ENCODE results near the gene RAB11FIP3. TPM values are rescaled to one million over a fixed set of nuclear protein-coding genes. Genes with fewer than 3 reads are reported as not detected.

RAB11FIP3 gene
- total RNA-seq, 2 donors from 2014 or later, result 62.7 to 68.9 TPM

GRCh38 chr16:407253-407652, 18.2 kb upstream of the RAB11FIP3 start:
- Histone ChIP-seq H3K9ac (ENCODE audit: extremely low read depth, low read length, poor library complexity, severe bottlenecking) (no peak overlapping the region), H3K9me3 (ENCODE audit: control insufficient read depth, low read length) (no peaks in the 10 kb centered on the region), H3K4me3 (ENCODE audit: low read length) (no peak overlapping the region), H3K4me1 (ENCODE audit: control insufficient read depth, insufficient read depth, low read length) (no peaks in the 10 kb centered on the region), H3K27ac (ENCODE audit: low read depth, low read length) (no peak overlapping the region), H3K27me3 (ENCODE audit: control insufficient read depth, insufficient read depth, low read length, poor library complexity, severe bottlenecking) (no peaks in the 10 kb centered on the region), H3K36me3 (ENCODE audit: control insufficient read depth, insufficient read depth, low read length) (no peaks in the 10 kb centered on the region)
- Mint-ChIP-seq H3K9me3 (no peaks in the 10 kb centered on the region), H3K27me3 (ENCODE audit: insufficient read depth) (no peaks in the 10 kb centered on the region), H3K36me3 (ENCODE audit: low read depth) (peaks cover 10% of the 10 kb centered on the region), H3K4me3 (no peak overlapping the region), H3K27ac (no peak overlapping the region), H3K4me1 (no peaks in the 10 kb centered on the region)
- DNase-seq, result peak; percentile 58
- 93 to 94% methylated on average over 6 to 16 of the region's 16 CpGs for WGBS, 2 experiments (ENCODE audit: insufficient coverage in 1 of 2, insufficient read length in 1 of 2)
- TF ChIP-seq CTCF (conservative IDR thresholded peaks at IDR 0.05), result no peak

GRCh38 chr16:410516-411178, 14.8 kb upstream of the RAB11FIP3 start:
- WGBS, 2 experiments (ENCODE audit: insufficient coverage in 1 of 2, insufficient read length in 1 of 2), result 94 to 98% methylated on average over 12 to 36 of the region's 36 CpGs
- Mint-ChIP-seq H3K36me3 (ENCODE audit: low read depth) (peaks cover 10% of the 10 kb centered on the region), H3K27ac (no peak overlapping the region), H3K4me1 (no peaks in the 10 kb centered on the region), H3K9me3 (no peaks in the 10 kb centered on the region), H3K27me3 (ENCODE audit: insufficient read depth) (no peaks in the 10 kb centered on the region), H3K4me3 (no peak overlapping the region)
- Histone ChIP-seq H3K9me3 (ENCODE audit: control insufficient read depth, low read length) (no peaks in the 10 kb centered on the region), H3K4me1 (ENCODE audit: control insufficient read depth, insufficient read depth, low read length) (no peaks in the 10 kb centered on the region), H3K36me3 (ENCODE audit: control insufficient read depth, insufficient read depth, low read length) (no peaks in the 10 kb centered on the region), H3K27ac (ENCODE audit: low read depth, low read length) (no peak overlapping the region), H3K27me3 (ENCODE audit: control insufficient read depth, insufficient read depth, low read length, poor library complexity, severe bottlenecking) (no peaks in the 10 kb centered on the region), H3K9ac (ENCODE audit: extremely low read depth, low read length, poor library complexity, severe bottlenecking) (no peak overlapping the region), H3K4me3 (ENCODE audit: low read length) (no peak overlapping the region)
- TF ChIP-seq CTCF (conservative IDR thresholded peaks at IDR 0.05), result no peak
- no peak for DNase-seq

DNA sequence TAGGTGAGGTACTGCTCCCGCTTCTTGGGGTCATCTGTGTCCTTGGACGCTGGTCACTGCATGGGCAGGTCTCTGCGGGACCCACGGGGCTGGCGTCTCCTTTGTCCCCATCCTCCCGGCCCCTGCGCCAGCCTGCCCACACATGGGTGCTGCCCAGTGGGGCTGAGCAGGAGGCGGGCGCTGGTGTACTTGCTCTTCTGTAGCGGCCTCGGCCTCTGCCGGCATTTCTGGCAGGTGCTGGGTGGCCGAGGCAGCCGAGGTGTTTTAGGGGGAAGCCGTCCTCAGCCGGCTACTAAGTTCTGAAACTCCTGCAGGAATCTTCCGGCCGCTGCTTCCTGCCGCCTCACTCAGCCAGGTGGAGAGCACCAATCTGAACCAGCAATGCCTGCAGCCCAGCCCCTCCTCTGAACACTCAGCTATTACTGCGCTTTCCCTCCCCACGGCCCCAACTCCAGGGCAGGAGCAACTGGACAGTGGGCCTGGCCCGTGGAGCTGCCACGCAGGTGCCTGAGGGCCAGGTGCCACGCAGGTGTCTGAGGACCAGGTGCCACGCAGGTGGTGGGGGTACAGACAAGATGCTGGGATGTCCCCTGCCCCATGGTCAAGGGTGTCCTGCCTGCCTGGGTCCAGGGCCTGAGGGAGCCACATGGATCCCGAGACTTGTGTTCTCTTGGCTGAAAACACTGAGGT, 13.7 kb upstream of the RAB11FIP3 start:
- 96 to 97% methylated on average over 21 to 26 of the region's 26 CpGs for WGBS, 2 experiments (ENCODE audit: insufficient coverage in 1 of 2, insufficient read length in 1 of 2)
- Mint-ChIP-seq H3K4me1 (no peaks in the 10 kb centered on the region), H3K27ac (no peak overlapping the region), H3K36me3 (ENCODE audit: low read depth) (peaks cover 10% of the 10 kb centered on the region), H3K27me3 (ENCODE audit: insufficient read depth) (no peaks in the 10 kb centered on the region), H3K4me3 (no peak overlapping the region), H3K9me3 (no peaks in the 10 kb centered on the region)
- Histone ChIP-seq H3K4me1 (ENCODE audit: control insufficient read depth, insufficient read depth, low read length) (no peaks in the 10 kb centered on the region), H3K4me3 (ENCODE audit: low read length) (no peak overlapping the region), H3K27ac (ENCODE audit: low read depth, low read length) (no peak overlapping the region), H3K36me3 (ENCODE audit: control insufficient read depth, insufficient read depth, low read length) (no peaks in the 10 kb centered on the region), H3K9ac (ENCODE audit: extremely low read depth, low read length, poor library complexity, severe bottlenecking) (no peak overlapping the region), H3K9me3 (ENCODE audit: control insufficient read depth, low read length) (no peaks in the 10 kb centered on the region), H3K27me3 (ENCODE audit: control insufficient read depth, insufficient read depth, low read length, poor library complexity, severe bottlenecking) (no peaks in the 10 kb centered on the region)
- DNase-seq, result no peak
- no peak for TF ChIP-seq CTCF (conservative IDR thresholded peaks at IDR 0.05)
